Measurements from ENCODE around the gene GRM1.

Gene GRM1

GRCh38 chr6:146312608-146313007 lies 283.7 kb downstream of the GRM1 start:
- in situ Hi-C loops (cut with MboI; ENCODE audit: low pct_unique_long_range_greater_than_20kb, low sequenced_read_pairs, unreplicated experiment): no loop called here
- TF ChIP-seq CTCF (IDR thresholded peaks at IDR 0.05; ENCODE audit: extremely low read depth, insufficient read depth, missing control alignments): no peak
- no peak for DNase-seq (ENCODE audit: low spot score)

DNA sequence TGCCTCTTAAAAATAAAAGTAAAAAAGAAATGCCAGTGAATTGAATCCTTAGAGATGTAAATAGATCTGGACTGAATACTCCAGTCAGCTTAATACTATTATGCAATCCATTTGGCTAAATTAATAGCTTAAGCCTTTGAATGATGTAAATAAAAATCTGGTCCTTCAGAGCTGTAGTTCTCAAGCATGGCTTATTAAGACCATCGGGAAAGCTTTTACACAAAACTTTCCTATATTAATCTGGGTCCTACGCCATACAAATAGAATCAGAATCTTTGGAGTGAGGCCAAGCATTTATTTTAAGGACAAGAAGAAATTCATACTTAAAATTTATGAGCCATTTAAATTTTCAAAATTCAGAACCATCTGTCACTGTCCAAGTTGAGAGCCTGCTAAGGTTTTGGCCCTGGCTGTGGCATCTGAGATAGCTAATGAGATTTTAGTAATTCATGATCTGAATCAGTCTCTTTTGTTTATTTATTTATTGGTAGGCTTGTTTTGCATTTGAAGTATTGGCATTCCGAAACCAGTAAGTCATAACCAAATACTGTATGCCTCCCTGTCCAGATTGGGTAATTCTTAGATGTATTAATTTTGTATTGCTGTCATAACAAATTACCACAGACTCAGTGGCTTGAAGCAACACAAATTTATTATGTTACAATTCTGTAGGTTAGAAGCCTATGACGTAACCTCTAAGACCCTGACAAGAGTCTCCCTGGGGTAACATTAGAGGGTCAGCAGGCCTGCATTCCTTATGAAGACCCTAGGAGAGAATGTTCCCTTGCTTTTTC lies 286.7 kb downstream of the GRM1 start:
- TF ChIP-seq CTCF (IDR thresholded peaks at IDR 0.05; ENCODE audit: extremely low read depth, insufficient read depth, missing control alignments): no peak
- no peak for DNase-seq (ENCODE audit: low spot score)
- in situ Hi-C loops (cut with MboI; ENCODE audit: low pct_unique_long_range_greater_than_20kb, low sequenced_read_pairs, unreplicated experiment): no loop called here

DNA sequence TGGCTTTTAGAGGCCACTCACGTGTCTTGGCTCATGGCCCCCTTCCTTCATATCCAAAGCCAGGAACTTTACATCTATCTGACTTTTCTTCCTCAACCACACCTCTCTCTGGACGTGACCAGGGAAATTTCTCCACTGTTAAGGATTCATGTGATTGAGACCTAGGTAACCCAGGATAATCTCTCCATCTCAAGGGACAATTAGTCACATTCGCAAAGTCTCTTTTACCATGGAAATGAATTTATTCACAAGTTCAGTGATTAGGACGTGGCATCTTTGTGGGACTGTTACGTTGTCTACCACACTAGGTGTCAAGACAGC lies 287.3 kb downstream of the GRM1 start:
- no peak for DNase-seq (ENCODE audit: low spot score)
- in situ Hi-C loops (cut with MboI; ENCODE audit: low pct_unique_long_range_greater_than_20kb, low sequenced_read_pairs, unreplicated experiment): no loop called here
- no peak for TF ChIP-seq CTCF (IDR thresholded peaks at IDR 0.05; ENCODE audit: extremely low read depth, insufficient read depth, missing control alignments)

DNA sequence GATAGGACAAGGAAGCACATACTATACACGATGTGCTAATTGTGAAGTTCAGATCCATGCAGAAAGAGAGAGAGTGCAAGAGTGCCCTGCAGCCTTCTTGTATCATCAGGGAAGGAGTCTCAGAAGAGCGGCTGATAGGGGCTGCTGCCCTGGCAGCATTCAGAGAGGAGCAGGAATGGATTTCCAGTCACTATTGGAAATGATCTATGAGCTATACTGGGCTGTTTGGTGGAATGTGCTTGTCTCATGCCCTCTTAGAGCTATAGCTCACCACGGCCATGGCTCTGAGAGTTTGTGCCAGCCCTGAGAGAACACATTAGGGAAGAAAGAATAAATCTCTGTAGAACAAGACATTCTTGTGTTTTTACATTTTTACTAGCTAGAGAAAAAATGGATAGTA lies 302.2 kb downstream of the GRM1 start:
- in situ Hi-C loops (cut with MboI; ENCODE audit: low pct_unique_long_range_greater_than_20kb, low sequenced_read_pairs, unreplicated experiment): no loop called here
- no peak for DNase-seq (ENCODE audit: low spot score)
- no peak for TF ChIP-seq CTCF (IDR thresholded peaks at IDR 0.05; ENCODE audit: extremely low read depth, insufficient read depth, missing control alignments)

- DNase-seq (ENCODE audit: low spot score): no peak
- in situ Hi-C loops (cut with MboI; ENCODE audit: low pct_unique_long_range_greater_than_20kb, low sequenced_read_pairs, unreplicated experiment): no loop called here
- TF ChIP-seq CTCF (IDR thresholded peaks at IDR 0.05; ENCODE audit: extremely low read depth, insufficient read depth, missing control alignments): no peak
These were observed 306.5 kb downstream of the GRM1 start for GRCh38 chr6:146335336-146335735.

DNA sequence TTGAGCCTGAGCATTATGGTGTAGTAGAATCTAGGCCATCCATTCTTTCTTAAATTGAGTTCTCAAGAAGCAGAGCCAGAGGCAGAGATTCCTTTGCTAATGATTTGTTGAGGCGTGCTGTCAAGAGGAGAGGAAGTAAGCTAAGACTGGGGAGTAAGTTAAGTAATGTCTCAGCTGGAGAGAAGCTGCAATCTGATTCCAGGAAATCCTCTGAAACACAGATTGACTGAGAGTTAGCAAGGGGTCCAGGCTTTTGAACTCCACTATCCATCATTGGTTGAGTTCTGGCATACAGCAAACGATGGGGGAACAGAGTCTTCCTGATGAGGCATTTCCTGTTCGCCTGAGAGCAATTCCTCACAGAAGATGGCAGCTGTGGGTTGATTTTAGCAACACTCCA lies 307.3 kb downstream of the GRM1 start:
- no peak for TF ChIP-seq CTCF (IDR thresholded peaks at IDR 0.05; ENCODE audit: extremely low read depth, insufficient read depth, missing control alignments)
- DNase-seq (ENCODE audit: low spot score): no peak
- in situ Hi-C loops (cut with MboI; ENCODE audit: low pct_unique_long_range_greater_than_20kb, low sequenced_read_pairs, unreplicated experiment): no loop called here
